HG02870 (cell line): ENCODE measurements around the gene AVP.

ENCODE experiments used
- ATAC-seq: cut with Tn5 transposase; IDR thresholded peaks from one replicate; pipeline ENCODE4 v1.9.1; 2021; ENCODE audit warnings: mild to moderate bottlenecking, moderate library complexity; ENCODE audit not compliant: unreplicated experiment

AVP gene

DNA sequence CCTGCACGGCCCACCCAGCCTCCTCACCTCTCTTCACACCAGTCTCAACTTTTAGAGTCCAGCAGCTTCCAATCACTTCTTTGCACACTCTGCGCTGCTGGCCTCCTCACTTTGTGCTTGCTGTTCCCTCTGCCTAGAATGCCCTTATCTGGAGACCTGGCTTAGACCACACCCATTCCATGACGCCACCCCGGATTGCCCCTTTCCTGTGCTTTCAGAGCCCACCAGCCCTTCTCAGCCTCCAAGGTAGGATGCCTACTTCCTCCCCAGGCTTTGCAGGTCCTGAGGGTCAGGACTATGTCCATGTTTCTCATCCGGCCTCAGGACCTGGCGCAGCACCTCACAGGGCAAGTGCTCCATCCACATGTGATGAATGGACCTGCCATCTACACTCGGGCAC lies 27.0 kb upstream of the AVP start:
- ATAC-seq = no peak

GRCh38 chr20:3109350-3110302 lies 25.1 kb upstream of the AVP start:
- no peak for ATAC-seq

DNA sequence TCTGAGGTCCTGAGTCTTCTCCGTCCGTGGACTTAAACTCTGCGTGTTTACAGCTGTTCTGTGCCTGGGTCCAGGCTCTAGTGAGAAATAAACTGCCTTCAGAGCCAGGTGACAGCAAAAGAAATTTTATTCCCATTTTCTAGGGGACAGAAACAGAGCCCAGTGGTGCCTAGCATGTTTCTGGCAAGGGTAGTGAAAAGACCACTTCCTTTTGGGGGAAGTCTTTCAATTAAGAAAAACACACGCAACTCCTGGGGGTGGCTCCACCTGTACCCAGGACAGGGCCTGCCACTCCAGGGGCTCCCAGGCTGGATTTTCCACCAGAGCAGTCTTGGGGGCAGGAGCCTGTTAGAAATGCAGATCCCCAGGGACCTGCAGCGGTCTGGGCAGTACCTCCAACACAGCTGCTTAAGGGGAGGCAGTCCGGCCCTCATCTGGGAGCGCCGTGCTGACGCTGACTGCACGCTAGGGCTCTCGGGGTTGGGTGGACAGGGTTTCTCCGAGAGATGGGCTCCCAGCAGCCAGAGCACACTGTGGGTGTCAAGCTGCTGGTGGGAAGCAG lies 23.0 kb upstream of the AVP start:
- ATAC-seq = no peak

- ATAC-seq = no peak
Measured at GRCh38 chr20:3106658-3107463, 22.3 kb upstream of the AVP start.

- ATAC-seq = no peak
Measured at GRCh38 chr20:3106185-3106584, 21.7 kb upstream of the AVP start.

DNA sequence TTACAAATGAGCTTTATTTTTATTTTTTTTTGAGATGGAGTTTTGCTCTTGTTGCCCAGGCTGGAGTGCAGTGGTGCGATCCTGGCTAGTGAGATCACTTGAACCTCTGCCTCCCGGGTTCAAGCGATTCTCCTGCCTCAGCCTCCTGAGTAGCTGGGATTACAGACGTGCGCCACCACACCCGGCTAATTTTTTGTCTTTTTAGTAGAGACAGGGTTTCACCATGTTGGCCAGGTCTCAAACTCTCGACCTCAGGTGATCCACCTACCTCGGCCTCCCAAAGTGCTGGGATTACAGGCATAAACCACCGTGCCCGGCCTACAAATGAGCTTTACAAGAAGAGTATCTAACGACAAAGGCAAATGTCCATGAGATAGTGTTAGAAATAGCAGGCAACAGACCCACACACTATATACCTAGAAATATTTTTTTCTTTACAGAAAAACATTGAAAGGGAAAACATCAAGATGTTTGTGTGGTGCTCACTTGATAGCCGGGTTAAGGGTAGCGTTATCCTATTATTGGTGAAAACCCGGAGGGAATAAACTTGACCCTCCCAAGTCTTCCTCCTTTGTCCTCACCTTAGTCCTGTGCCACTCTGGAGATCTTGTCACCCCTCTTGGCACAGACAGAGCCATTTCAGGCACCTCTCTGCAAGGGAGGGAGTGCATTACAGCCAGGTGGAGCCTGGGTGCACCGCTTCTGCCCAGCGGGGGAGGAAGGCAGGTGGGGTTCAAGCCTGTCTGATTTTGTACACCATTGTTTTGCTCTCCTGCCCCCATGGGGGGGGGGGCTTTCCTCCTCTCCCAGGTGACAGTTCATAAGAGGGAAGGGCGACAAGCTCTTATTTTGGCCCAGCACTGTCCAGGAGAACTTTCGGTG lies 21.0 kb upstream of the AVP start:
- no peak for ATAC-seq

DNA sequence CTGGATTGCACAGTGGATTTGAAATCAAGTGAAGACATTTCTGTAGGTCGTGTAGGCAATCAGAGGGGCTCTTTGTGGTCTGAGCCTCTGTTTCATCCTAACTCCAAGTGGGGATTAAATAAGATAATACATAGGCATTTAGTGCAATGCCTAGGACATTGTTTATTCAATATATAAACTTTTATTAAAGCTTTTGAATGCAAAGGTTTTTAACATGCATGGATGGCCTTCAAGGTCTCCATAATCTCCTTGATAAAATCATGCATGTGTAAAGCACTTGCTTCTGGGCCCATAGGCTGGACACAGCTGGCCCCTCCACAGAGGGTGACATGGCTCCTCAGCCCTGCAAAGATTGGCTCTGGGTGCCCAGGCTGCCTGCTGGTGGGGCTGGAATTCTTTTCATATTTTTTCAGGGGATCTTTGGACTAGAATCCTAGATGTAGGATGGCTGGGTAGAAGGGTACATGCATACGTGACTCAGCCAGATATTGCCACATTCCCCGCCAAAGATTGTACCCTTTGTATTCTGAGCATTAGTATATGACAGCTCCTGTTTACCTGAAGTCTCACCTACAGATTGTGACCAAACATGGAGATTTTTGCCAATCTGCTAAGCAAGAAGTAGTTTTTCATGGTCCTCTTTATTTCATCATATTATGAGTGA lies 19.0 kb upstream of the AVP start:
- ATAC-seq = no peak

GRCh38 chr20:3102575-3103368 lies 18.2 kb upstream of the AVP start:
- ATAC-seq = no peak

DNA sequence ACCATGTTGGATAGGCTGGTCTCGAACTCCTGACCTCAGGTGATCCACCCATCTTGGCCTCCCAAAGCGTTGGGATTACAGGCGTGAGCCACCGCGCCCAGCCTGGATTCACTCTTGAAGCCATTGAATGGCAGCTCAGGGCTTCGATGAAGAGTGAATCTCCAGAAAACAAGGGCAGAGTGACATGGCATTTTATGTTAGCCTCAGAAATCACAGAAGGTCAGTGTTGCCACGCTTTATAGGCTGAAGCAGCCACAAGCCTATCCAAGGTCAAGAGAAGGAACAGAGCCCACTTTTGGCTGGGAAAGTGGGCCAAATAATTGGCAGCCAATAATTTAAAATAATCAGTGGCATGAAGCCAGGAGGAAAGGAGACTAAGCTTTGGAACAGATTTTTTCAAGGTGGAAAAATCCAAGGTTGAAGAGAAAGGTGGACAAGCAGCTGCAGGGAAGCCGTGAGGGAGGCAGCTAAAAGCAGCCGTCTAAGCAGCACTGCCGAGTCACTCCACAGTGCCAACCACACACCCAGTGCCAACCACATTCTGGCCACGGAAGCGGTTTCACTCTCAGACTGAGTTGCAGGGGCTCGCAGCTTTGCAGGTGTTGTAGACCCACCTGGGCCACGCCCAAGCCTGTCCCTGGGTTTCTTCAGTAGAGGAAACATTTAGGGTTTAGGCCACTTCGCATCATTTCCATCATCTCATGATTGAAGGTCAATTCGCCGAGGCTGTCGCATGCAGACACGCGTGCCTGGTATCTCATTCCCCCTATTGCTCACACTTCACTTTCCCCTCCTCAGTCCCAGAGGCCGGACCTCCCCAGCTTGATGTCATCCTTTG lies 17.4 kb upstream of the AVP start:
- ATAC-seq = no peak

GRCh38 chr20:3101251-3101650 lies 16.7 kb upstream of the AVP start:
- ATAC-seq = no peak

GRCh38 chr20:3100480-3100879 lies 16.0 kb upstream of the AVP start:
- no peak for ATAC-seq

DNA sequence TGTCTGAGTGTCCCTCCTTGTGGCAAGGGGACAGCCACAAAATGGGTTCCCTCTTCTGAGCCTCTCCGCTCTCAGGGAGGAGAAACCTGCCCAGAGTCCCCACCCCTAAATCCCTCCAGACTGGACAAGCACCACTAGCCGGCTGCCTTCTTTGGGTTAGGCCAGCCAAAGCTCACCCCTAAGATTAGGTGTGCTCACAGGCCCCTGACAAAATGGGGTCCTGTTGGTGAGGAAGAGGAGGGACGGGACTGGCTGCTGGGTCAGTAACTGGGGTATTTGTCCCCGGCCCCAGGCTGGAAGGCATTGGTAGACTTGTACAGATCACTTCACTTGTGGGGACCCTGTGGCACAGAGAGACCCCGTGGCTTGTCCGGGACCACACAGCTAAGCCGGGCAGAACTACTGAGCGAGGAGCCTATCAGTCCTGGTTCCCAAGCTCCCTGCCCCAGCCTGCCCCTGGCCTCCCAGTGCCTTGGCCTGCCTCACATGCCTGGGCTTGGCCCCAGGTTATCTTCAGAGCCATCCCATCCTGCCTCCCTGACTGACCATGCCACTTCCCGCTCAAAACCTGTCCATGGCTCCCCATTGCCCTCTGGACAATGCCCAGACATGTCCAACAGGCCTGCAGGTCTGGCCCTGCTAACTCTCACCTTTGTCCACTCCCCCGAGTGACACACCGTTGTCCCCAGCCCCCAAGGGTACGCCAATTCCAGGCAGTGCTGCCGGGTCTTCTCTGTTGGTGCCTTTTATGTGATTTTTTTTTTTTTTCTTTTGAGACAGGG lies 10.5 kb upstream of the AVP start:
- ATAC-seq = no peak

DNA sequence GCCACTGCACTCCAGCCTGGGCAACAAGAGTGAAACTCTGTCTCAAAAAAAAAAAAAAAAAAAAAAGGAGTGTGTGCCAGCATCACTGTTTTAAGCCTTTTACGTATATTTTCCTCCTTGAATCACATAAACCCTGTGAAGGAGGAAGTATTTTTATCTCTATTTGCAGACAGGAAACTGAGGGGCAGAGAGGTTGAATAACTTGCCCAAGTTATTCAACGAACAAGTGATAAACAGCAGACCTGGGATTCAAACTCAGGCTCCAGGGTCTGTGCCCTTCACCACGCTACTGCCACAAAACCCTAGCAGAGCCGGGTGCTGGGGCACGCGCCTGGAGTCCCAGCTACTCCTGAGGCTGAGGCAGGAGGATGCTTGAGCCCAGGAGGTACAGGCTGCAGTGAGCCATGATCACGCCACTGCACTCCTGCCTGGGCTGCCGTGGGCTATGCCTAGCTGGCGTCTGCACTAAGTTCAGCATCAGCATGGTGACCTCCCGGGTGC lies 9.4 kb upstream of the AVP start:
- no peak for ATAC-seq

DNA sequence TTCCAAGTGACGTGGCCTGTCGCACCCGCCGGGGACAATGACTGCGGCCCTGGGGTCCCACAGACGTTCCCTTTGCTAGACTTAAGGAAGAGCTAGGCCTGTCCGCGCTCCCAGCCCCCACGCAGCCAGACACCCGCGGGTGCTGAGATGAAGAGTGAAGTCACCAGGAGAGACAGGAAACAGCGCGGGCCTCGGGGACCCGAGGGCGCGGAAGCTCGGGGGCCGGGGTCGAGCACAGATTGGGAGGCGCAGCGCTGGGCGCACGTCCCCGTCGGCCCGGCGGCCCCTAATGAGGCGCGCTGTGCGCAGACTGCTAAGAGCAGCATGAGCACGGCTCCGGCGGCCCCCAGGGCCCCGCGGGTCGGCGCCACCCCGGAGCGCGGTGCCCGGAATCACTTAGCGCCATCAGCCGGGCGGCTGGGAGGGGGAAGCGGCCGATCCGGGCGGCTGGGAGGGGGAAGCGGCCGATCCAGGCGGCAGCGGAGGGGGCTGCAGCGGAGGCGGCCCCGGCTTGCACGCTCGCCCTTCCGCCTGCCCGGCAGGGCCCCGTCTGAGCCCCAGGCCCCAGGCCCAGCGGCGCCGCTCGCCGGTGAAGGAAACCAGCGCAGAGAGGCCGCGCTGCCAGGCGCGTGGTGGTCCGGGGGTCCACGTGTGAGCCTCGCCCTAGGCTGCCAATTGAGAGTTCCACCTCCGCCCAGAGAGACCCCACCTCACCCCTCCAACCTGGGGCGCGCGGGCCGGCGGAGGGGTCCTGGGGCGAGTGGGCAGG lies 8.3 kb upstream of the AVP start:
- no peak for ATAC-seq

GRCh38 chr20:3090565-3090964 lies 6.0 kb upstream of the AVP start:
- no peak for ATAC-seq

DNA sequence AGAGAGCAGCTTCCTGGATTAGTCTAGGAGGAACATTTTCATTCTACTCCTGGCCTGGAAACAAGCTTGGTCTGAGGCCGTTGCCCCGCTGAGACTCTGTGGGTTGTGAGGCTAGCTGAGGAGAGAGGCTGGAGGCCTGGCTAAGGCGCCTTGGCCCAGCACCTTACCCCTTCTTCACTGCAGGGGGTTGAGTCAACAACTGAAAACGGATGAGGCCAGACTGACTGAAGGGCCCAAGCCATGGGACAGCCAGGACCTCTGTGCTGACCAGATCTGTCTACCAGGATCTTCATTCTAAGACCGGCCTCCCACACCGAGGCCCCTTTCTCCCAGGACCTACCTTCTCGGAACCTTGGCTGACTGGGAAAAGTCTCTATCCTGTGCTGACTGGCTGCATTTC lies 3.5 kb upstream of the AVP start:
- no peak for ATAC-seq

- no peak for ATAC-seq
Measured at GRCh38 chr20:3085571-3086072, 1.1 kb upstream of the AVP start.
